Muscle layer of colon (tissue), 2 donors: ENCODE results near the gene WDR6.

Experiments
- H3K27ac ChIP-seq: one replicate; pipeline ENCODE4 v1.7.0; 2013; ENCODE audit warnings: low read depth, mild to moderate bottlenecking, low read length, moderate library complexity
- H3K27me3 ChIP-seq, 2 donors: one replicate each; pipeline ENCODE4 v1.7.0; 2013; ENCODE audit warnings: low read length in 2 of 2, mild to moderate bottlenecking in 2 of 2; ENCODE audit not compliant: insufficient read depth in 2 of 2, control insufficient read depth in 1 of 2
- H3K36me3 ChIP-seq: one replicate; pipeline ENCODE4 v1.7.0; 2013; ENCODE audit warnings: mild to moderate bottlenecking, low read length; ENCODE audit not compliant: insufficient read depth
- H3K4me1 ChIP-seq: one replicate; pipeline ENCODE4 v1.7.0; 2013; ENCODE audit warnings: mild to moderate bottlenecking, low read length; ENCODE audit not compliant: insufficient read depth
- H3K4me3 ChIP-seq, 2 donors: one replicate each; pipeline ENCODE4 v1.7.0; 2013; ENCODE audit warnings: low read length in 2 of 2, low read depth in 1 of 2, mild to moderate bottlenecking in 1 of 2, moderate library complexity in 1 of 2
- H3K9ac ChIP-seq: one replicate; pipeline ENCODE4 v1.7.0; 2013; ENCODE audit warnings: low read length
- H3K9me3 ChIP-seq: one replicate; pipeline ENCODE4 v1.7.0; 2013; ENCODE audit warnings: mild to moderate bottlenecking, low read length
- donor health status: abdominal sarcoma.
- donor health status: Adenocarcinoma of cecum.

WDR6 gene

GRCh38 chr3:49007068-49007770, at the start of gene WDR6:
WDR6 (plus strand) TSS chr3:49007391; CDS start chr3:49007432, 41 bp downstream.
- peak within 1 kb of the TSS; percentile 99 for H3K27ac ChIP-seq
- peak within 1 kb of the TSS; percentile 60 to 92 for H3K4me3 ChIP-seq
- H3K36me3 ChIP-seq = no peaks in the 10 kb centered on the region
- H3K4me1 ChIP-seq = peaks cover 14% of the 10 kb centered on the region
- peak within 1 kb of the TSS; percentile 90 for H3K9ac ChIP-seq
- H3K27me3 ChIP-seq = no peaks in the 10 kb centered on the region
- H3K9me3 ChIP-seq = no peaks in the 10 kb centered on the region

- Histone ChIP-seq H3K4me1 (no peaks in the 10 kb centered on the region), H3K4me3 (no peak overlapping the region), H3K9ac (no peak overlapping the region), H3K9me3 (no peaks in the 10 kb centered on the region), H3K27me3 (no peaks in the 10 kb centered on the region), H3K27ac (no peak overlapping the region), H3K36me3 (peaks cover 38% of the 10 kb centered on the region)
Observed at GRCh38 chr3:48960841-48961413, 46.3 kb upstream of the WDR6 start.

- no peak overlapping the region for H3K9ac ChIP-seq
- no peaks in the 10 kb centered on the region for H3K27me3 ChIP-seq
- peaks cover 47% of the 10 kb centered on the region for H3K36me3 ChIP-seq
- no peaks in the 10 kb centered on the region for H3K9me3 ChIP-seq
- H3K27ac ChIP-seq = no peak overlapping the region
- no peak overlapping the region for H3K4me3 ChIP-seq
- H3K4me1 ChIP-seq = no peaks in the 10 kb centered on the region
Observed at GRCh38 chr3:48962340-48962739, 44.9 kb upstream of the WDR6 start.

GRCh38 chr3:48962939-48963338, 44.3 kb upstream of the WDR6 start:
- H3K9ac ChIP-seq = no peak overlapping the region
- H3K4me3 ChIP-seq = no peak overlapping the region
- H3K36me3 ChIP-seq = peaks cover 45% of the 10 kb centered on the region
- no peak overlapping the region for H3K27ac ChIP-seq
- H3K27me3 ChIP-seq = no peaks in the 10 kb centered on the region
- H3K4me1 ChIP-seq = no peaks in the 10 kb centered on the region
- no peaks in the 10 kb centered on the region for H3K9me3 ChIP-seq

- Histone ChIP-seq H3K36me3 (peaks cover 45% of the 10 kb centered on the region), H3K27me3 (no peaks in the 10 kb centered on the region), H3K27ac (no peak overlapping the region), H3K4me1 (no peaks in the 10 kb centered on the region), H3K4me3 (no peak overlapping the region), H3K9me3 (no peaks in the 10 kb centered on the region), H3K9ac (no peak overlapping the region)
Observed at GRCh38 chr3:48963591-48963990, 43.6 kb upstream of the WDR6 start.

- H3K9ac ChIP-seq = no peak overlapping the region
- H3K36me3 ChIP-seq = peaks cover 70% of the 10 kb centered on the region
Observed at GRCh38 chr3:48966367-48966766, 40.8 kb upstream of the WDR6 start.

GRCh38 chr3:48966876-48967361, 40.3 kb upstream of the WDR6 start:
- no peaks in the 10 kb centered on the region for H3K4me1 ChIP-seq
- H3K36me3 ChIP-seq = peaks cover 70% of the 10 kb centered on the region
- H3K4me3 ChIP-seq = no peak overlapping the region
- H3K9ac ChIP-seq = no peak overlapping the region
- H3K27ac ChIP-seq = no peak overlapping the region
- H3K9me3 ChIP-seq = no peaks in the 10 kb centered on the region
- H3K27me3 ChIP-seq = no peaks in the 10 kb centered on the region

More at GRCh38 chr3:48966367-48966766, 40.8 kb upstream of the WDR6 start:
- Histone ChIP-seq H3K4me3 (no peak overlapping the region), H3K27ac (no peak overlapping the region), H3K9me3 (no peaks in the 10 kb centered on the region), H3K27me3 (no peaks in the 10 kb centered on the region), H3K4me1 (no peaks in the 10 kb centered on the region)

GRCh38 chr3:48970586-48970985, 36.6 kb upstream of the WDR6 start:
- Histone ChIP-seq H3K9ac (no peak overlapping the region), H3K36me3 (peaks cover 88% of the 10 kb centered on the region), H3K27me3 (no peaks in the 10 kb centered on the region), H3K27ac (no peak overlapping the region), H3K4me1 (no peaks in the 10 kb centered on the region), H3K9me3 (no peaks in the 10 kb centered on the region), H3K4me3 (no peak overlapping the region)

- H3K4me3 ChIP-seq = no peak overlapping the region
- no peaks in the 10 kb centered on the region for H3K9me3 ChIP-seq
- H3K36me3 ChIP-seq = peaks cover 88% of the 10 kb centered on the region
Observed at GRCh38 chr3:48974076-48974864, 32.9 kb upstream of the WDR6 start.

GRCh38 chr3:48979451-48979850, 27.7 kb upstream of the WDR6 start:
- Histone ChIP-seq H3K27me3 (no peaks in the 10 kb centered on the region), H3K9ac (no peak overlapping the region), H3K36me3 (peaks cover 86% of the 10 kb centered on the region), H3K4me1 (no peaks in the 10 kb centered on the region), H3K4me3 (no peak overlapping the region), H3K9me3 (no peaks in the 10 kb centered on the region), H3K27ac (no peak overlapping the region)

More at GRCh38 chr3:48974076-48974864, 32.9 kb upstream of the WDR6 start:
- no peak overlapping the region for H3K9ac ChIP-seq
- H3K4me1 ChIP-seq = no peaks in the 10 kb centered on the region
- H3K27ac ChIP-seq = no peak overlapping the region
- H3K27me3 ChIP-seq = no peaks in the 10 kb centered on the region

GRCh38 chr3:48980295-48980694, 26.9 kb upstream of the WDR6 start:
- Histone ChIP-seq H3K9me3 (no peaks in the 10 kb centered on the region), H3K4me3 (no peak overlapping the region), H3K9ac (no peak overlapping the region), H3K4me1 (no peaks in the 10 kb centered on the region), H3K27ac (no peak overlapping the region), H3K27me3 (no peaks in the 10 kb centered on the region), H3K36me3 (peaks cover 86% of the 10 kb centered on the region)
